T1000 (cell line): ENCODE results near the gene INF2.

Source experiments
- DNase-seq: peaks from one replicate; lab custom pipeline; 2025; ENCODE audit warnings: mixed read lengths; lab: John Stamatoyannopoulos, UW

The INF2 gene

DNA sequence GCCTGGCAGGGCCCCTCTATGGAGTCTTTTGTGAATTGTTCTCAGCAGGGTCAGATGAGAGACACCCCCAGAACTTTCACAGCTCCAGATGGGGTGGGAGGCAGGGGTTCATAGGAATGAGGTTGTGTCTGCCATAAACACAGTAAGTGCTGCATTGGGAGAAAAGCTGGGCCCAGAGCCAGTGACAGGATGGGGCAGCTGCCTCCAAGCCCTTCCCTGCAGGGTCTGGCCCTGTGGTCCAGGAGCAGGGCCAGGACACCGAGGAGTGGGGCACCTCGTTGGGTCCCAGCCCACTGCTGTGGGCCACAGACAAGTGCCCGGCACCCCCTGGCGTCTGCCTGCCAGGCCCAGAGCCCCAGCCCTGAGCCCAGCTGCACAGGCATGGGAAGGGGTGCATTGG, 13.3 kb downstream of the INF2 start:
- no peak for DNase-seq

DNA sequence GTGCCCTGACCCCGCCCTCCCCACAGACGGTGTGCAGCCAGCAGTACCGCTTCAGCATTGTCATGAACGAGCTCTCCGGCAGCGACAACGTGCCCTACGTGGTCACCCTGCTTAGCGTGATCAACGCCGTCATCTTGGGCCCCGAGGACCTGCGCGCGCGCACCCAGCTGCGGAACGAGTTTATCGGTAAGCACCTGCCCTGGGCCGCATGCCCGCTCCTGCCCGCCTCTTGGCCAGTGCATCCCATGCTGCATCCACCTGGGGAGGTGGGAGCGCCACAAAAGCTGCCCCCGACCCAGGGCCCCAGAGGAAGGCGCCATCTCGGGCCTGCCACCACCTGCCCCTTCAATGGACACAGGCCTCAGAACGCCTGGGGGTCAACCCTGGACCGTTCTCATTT, 13.9 kb downstream of the INF2 start:
- no peak for DNase-seq

DNA sequence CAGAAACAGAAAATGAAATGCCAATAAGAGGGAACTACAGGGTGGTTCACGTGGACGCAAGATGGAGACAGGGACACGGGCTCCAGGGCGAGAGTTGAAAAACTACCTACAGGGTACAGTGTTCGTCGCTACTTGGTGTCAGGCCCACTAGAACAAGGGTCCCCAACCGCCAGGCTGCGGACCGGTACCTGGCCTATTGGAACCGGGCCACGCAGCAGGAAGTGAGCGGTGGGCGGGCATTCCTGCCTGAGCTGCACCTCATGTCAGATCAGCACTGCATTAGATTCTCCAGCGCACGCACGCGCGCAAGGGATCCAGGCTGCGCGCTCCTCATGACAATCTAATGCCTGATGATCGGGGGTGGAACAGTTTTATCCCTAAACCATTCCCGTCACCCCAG, 14.8 kb downstream of the INF2 start:
- DNase-seq = no peak

GRCh38 chr14:104705340-104706047, 16.1 kb downstream of the INF2 start:
- DNase-seq = no peak

GRCh38 chr14:104706733-104707607, 17.6 kb downstream of the INF2 start:
- no peak for DNase-seq

GRCh38 chr14:104707608-104708595, 18.5 kb downstream of the INF2 start:
- no peak for DNase-seq

GRCh38 chr14:104708606-104709268, 19.3 kb downstream of the INF2 start:
- peak; percentile 32 for DNase-seq

- DNase-seq = no peak
Measured at GRCh38 chr14:104709387-104710039, 20.1 kb downstream of the INF2 start.

GRCh38 chr14:104710071-104710735, 20.8 kb downstream of the INF2 start:
- DNase-seq = no peak

- DNase-seq = no peak
Measured at GRCh38 chr14:104712881-104713734, 23.7 kb downstream of the INF2 start.

- DNase-seq = no peak
Measured at GRCh38 chr14:104714066-104714465, 24.6 kb downstream of the INF2 start.

GRCh38 chr14:104714681-104715080, 25.3 kb downstream of the INF2 start:
- no peak for DNase-seq

- no peak for DNase-seq
Measured at GRCh38 chr14:104715416-104715815, 26.0 kb downstream of the INF2 start.

- no peak for DNase-seq
Measured at GRCh38 chr14:104715871-104716270, 26.5 kb downstream of the INF2 start.

- no peak for DNase-seq
Measured at GRCh38 chr14:104717137-104717536, 27.7 kb downstream of the INF2 start.

DNA sequence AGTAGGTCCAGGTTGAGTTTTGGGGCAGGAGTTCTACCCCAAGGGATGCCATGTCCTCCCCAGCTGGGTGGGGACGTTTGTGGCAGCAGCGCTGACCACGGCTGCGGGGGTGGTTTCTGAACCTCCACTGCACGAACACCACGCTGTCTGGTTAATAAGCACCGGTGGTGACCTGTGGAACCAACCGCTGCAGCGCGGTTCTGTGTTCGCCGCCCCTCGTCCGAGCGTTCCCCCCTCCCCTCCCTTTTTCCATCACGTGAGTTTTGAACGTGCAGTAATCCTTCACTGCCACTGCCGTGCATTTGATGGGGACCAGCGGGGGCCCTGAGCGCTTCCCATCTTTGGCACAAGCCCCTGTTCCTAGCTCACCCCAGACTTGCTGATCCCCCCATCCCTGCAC, 28.2 kb downstream of the INF2 start:
- no peak for DNase-seq

DNA sequence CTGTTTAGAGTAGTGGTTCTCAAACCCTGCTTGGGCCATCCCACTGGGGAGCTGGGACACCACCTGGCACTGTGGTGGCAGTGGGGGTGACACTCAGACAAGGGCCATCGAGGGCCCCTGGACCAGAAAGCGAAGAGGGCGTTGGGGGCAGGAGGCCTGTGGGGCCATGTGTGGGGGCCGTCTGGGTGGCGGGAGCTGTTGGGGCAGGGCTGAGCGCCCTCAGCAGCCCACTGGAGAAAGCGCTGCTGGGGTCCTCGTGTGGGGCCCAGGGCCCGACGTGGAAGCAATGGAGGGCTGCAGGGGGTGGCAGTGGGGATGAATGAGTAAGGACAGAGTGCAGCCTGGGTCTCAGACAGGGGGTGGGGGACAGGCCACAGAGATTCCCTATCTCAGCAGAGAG, 28.7 kb downstream of the INF2 start:
- no peak for DNase-seq

DNA sequence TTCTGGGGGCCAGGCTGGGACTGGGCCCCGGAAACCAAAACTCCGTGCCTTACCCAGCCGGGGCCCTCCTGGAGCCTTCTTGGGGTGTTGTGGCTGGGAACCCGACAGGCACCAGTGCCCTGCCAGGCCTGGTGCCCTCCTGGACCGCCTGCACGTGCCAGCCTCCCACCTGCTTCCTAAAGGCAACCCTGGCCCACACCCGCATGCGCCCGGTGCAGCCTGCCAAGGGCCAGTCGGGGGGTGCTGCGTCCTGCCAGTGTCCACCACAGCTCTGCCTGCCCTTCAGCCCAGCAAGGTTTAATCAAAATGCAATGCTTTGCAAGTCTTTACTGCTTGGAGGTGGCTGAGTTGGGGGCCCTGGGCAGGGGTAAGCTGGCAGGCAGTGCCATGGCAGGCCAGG, 29.5 kb downstream of the INF2 start:
- DNase-seq = no peak

DNA sequence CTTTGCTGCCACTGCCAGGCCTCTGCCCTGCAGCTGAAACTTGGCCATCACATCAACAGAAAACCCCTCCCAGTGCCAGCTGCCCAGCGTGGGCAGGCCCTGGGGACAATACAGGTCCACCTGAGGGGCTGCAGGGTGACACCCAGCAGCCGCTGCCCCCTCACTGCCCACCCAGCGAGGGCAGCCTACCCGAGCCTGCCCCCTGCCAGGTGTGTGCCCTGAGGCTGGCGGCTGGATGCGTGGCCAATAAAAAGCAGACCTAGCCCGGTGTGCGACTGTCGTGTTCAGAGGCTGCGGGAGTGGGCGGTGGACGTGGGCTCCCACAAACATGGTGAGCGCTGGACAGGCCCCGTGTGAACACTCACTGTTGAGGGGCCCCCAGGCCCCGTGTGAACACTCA, 29.9 kb downstream of the INF2 start:
- DNase-seq = no peak
